OCI-LY7 (cell line): ENCODE measurements around the gene GPR31. TPM values are rescaled to one million over a fixed set of nuclear protein-coding genes. Genes with fewer than 3 reads are reported as not detected.
"Not testable (repeated sequence)": the region's sequence is repeated elsewhere in the genome, so short reads cannot be mapped to it uniquely, and the experiment has no call there.

ENCODE experiments used
- BruUV-seq: library from RNA; stranded (reverse); fragments of 400-500 nt; replicated peaks from 2 replicates; lab custom pipeline; 2021; lab: Mats Ljungman, UMichigan
- CTCF ChIA-PET: fragments of 300-600 bp; sonication (Branson Sonifier 250); formaldehyde crosslinking; loops from one replicate; lab custom pipeline; 2022; ENCODE audit warnings: antibody characterized with exemption; ENCODE audit not compliant: unreplicated experiment; lab: Charles Lee
- POLR2A ChIA-PET: fragments of 300-600 bp; sonication (Branson Sonifier 250); formaldehyde crosslinking; loops from one replicate; lab custom pipeline; 2022; ENCODE audit warnings: antibody characterized with exemption; lab: Charles Lee
- DNase-seq: peaks from one replicate; pipeline ENCODE4 v3.0.0-alpha.2; 2015; ENCODE audit warnings: low spot score
- H2AFZ ChIP-seq: fragments of 200-600 bp; sonication (generic), shearing (Covaris generic); 2 replicates; pipeline ENCODE4 v1.6.1; 2014; ENCODE audit warnings: mild to moderate bottlenecking, antibody characterized with exemption, low read length, moderate library complexity
- H3K27ac ChIP-seq: fragments of 200-600 bp; sonication (generic); 2 replicates; pipeline ENCODE4 v1.5.1; 2014; ENCODE audit warnings: mixed run types, low read depth, mild to moderate bottlenecking, moderate library complexity, low read length, inconsistent platforms; ENCODE audit not compliant: poor library complexity, severe bottlenecking
- H3K36me3 ChIP-seq: fragments of 200-600 bp; sonication (generic); 2 replicates; pipeline ENCODE4 v1.6.1; 2014; ENCODE audit warnings: mild to moderate bottlenecking, antibody characterized with exemption, low read length, moderate library complexity, mixed read lengths; ENCODE audit not compliant: insufficient read depth
- H3K4me1 ChIP-seq: fragments of 200-600 bp; sonication (generic); 2 replicates; pipeline ENCODE4 v1.5.1; 2014; ENCODE audit warnings: mild to moderate bottlenecking, low read length; ENCODE audit not compliant: insufficient read depth, poor library complexity, severe bottlenecking
- H3K4me2 ChIP-seq: fragments of 200-600 bp; sonication (generic); 2 replicates; pipeline ENCODE4 v1.6.1; 2014; ENCODE audit warnings: mild to moderate bottlenecking, low read length
- H3K4me3 ChIP-seq: fragments of 200-600 bp; sonication (generic); 2 replicates; pipeline ENCODE4 v1.5.1; 2014; ENCODE audit warnings: mild to moderate bottlenecking, low read depth, low read length; ENCODE audit not compliant: poor library complexity, severe bottlenecking
- H3K79me2 ChIP-seq: fragments of 200-600 bp; sonication (generic); 2 replicates; pipeline ENCODE4 v1.6.1; 2016; ENCODE audit warnings: low read depth, mild to moderate bottlenecking, low read length, moderate library complexity, mixed read lengths; ENCODE audit not compliant: insufficient read depth
- H3K9me2 ChIP-seq: fragments of 200-600 bp; sonication (generic); 2 replicates; pipeline ENCODE4 v1.6.1; 2016; ENCODE audit warnings: mild to moderate bottlenecking, low read length, mixed read lengths; ENCODE audit not compliant: insufficient read depth
- H3K9me3 ChIP-seq: fragments of 200-600 bp; sonication (generic); 2 replicates; pipeline ENCODE4 v1.6.1; 2014; ENCODE audit warnings: mild to moderate bottlenecking, mixed run types, low read length, mixed read lengths
- H4K20me1 ChIP-seq: fragments of 200-600 bp; sonication (generic); 2 replicates; pipeline ENCODE4 v1.6.1; 2014; ENCODE audit warnings: mild to moderate bottlenecking, antibody characterized with exemption, low read length, moderate library complexity, mixed read lengths; ENCODE audit not compliant: insufficient read depth
- intact Hi-C: fragments of 100-400 bp; cut with micrococcal nuclease; formaldehyde crosslinking; loops from one replicate; pipeline ENCODE4 v1.10.0; 2022; ENCODE audit not compliant: unreplicated experiment
- total RNA-seq, 2 experiments: library from RNA; depleted of rRNA in 1 of 2; stranded (reverse); fragments of >200 nt in 1 of 2; shearing (Covaris generic) in 1 of 2; gene quantifications; 2 replicates each; pipeline ENCODE4 v1.2.3, GENCODE V29; 2014 to 2022

Gene GPR31
- total RNA-seq, 2 experiments from 2014 or later, result not detected

GRCh38 chr6:167177271-167177670, 19.5 kb upstream of the GPR31 start:
- BruUV-seq, CTCF ChIA-PET: not testable (repeated sequence)

GRCh38 chr6:167172011-167172410, 14.2 kb upstream of the GPR31 start:
- CTCF ChIA-PET, H3K79me2 ChIP-seq, intact Hi-C loops, BruUV-seq, H2AFZ ChIP-seq, H3K27ac ChIP-seq, H3K4me2 ChIP-seq, H3K9me2 ChIP-seq, H3K4me3 ChIP-seq, DNase-seq, H3K4me1 ChIP-seq, H3K9me3 ChIP-seq, H4K20me1 ChIP-seq, POLR2A ChIA-PET, H3K36me3 ChIP-seq: not testable (repeated sequence)

More at GRCh38 chr6:167177271-167177670, 19.5 kb upstream of the GPR31 start:
- H3K36me3 ChIP-seq, H3K9me3 ChIP-seq, H3K27ac ChIP-seq, H3K79me2 ChIP-seq, intact Hi-C loops, H3K4me1 ChIP-seq, H4K20me1 ChIP-seq, POLR2A ChIA-PET, H2AFZ ChIP-seq, DNase-seq, H3K4me2 ChIP-seq, H3K9me2 ChIP-seq, H3K4me3 ChIP-seq: not testable (repeated sequence)

- CTCF ChIA-PET, H2AFZ ChIP-seq, H3K79me2 ChIP-seq, H3K4me3 ChIP-seq, H3K9me3 ChIP-seq, intact Hi-C loops, BruUV-seq, H3K4me1 ChIP-seq, DNase-seq, POLR2A ChIA-PET, H3K27ac ChIP-seq, H3K36me3 ChIP-seq, H4K20me1 ChIP-seq, H3K9me2 ChIP-seq, H3K4me2 ChIP-seq: not testable (repeated sequence)
Measured at GRCh38 chr6:167171300-167171699, 13.5 kb upstream of the GPR31 start.

GRCh38 chr6:167169867-167170266, 12.1 kb upstream of the GPR31 start:
- BruUV-seq, H3K9me3 ChIP-seq, H3K36me3 ChIP-seq, H3K4me1 ChIP-seq, H3K27ac ChIP-seq, H3K4me3 ChIP-seq, H3K9me2 ChIP-seq, intact Hi-C loops, CTCF ChIA-PET, H3K79me2 ChIP-seq, H4K20me1 ChIP-seq, H2AFZ ChIP-seq, H3K4me2 ChIP-seq, POLR2A ChIA-PET, DNase-seq: not testable (repeated sequence)

GRCh38 chr6:167168296-167168695, 10.5 kb upstream of the GPR31 start:
- H3K4me1 ChIP-seq, H3K36me3 ChIP-seq, H3K4me3 ChIP-seq, H3K9me2 ChIP-seq, DNase-seq, BruUV-seq, H3K27ac ChIP-seq, H3K79me2 ChIP-seq, POLR2A ChIA-PET, H3K9me3 ChIP-seq, H4K20me1 ChIP-seq, CTCF ChIA-PET, H2AFZ ChIP-seq, H3K4me2 ChIP-seq, intact Hi-C loops: not testable (repeated sequence)

GRCh38 chr6:167167699-167168098, 9.9 kb upstream of the GPR31 start:
- H3K36me3 ChIP-seq, H3K27ac ChIP-seq, H2AFZ ChIP-seq, H3K4me2 ChIP-seq, DNase-seq, BruUV-seq, H4K20me1 ChIP-seq, H3K79me2 ChIP-seq, H3K9me2 ChIP-seq, CTCF ChIA-PET, H3K4me3 ChIP-seq, H3K4me1 ChIP-seq, intact Hi-C loops, POLR2A ChIA-PET, H3K9me3 ChIP-seq: not testable (repeated sequence)
